Measurements from ENCODE around the gene KRTAP10-10.

The KRTAP10-10 gene

DNA sequence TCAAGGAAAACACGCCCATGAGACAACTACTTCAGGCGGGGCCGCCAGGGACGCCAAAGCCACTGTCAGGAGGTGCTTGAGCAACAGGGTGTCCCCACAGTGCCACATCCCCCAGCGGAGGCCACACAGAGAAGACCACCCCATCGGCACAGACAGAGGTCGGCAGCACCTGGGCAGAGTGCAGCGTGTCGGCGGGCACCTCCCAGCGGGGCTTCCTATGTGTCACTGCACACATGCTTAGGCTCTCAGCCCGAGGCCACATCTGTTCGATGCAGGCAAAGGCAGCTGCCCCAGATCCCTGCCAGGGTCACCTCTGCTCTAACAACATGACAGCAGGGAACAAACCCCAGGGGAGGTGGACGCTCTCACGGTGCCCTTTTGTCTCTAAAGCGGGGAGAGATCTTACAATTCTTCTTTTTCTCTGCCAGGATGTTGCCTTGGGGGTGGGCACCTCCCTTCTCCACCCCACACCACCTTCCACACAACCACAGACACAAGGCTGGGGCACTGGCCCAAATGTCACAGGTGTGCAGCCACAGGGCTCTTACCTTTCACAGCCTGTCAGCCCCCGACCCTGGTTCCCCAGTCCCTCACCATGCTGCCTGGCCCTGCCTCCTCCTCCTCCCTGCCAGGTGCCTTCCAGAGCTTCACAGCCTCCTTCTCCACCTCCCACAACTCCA, 21.1 kb upstream of the KRTAP10-10 start:
- TF ChIP-seq, protein P1, sequence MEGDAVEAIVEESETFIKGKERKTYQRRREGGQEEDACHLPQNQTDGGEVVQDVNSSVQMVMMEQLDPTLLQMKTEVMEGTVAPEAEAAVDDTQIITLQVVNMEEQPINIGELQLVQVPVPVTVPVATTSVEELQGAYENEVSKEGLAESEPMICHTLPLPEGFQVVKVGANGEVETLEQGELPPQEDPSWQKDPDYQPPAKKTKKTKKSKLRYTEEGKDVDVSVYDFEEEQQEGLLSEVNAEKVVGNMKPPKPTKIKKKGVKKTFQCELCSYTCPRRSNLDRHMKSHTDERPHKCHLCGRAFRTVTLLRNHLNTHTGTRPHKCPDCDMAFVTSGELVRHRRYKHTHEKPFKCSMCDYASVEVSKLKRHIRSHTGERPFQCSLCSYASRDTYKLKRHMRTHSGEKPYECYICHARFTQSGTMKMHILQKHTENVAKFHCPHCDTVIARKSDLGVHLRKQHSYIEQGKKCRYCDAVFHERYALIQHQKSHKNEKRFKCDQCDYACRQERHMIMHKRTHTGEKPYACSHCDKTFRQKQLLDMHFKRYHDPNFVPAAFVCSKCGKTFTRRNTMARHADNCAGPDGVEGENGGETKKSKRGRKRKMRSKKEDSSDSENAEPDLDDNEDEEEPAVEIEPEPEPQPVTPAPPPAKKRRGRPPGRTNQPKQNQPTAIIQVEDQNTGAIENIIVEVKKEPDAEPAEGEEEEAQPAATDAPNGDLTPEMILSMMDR (conservative IDR thresholded peaks at IDR 0.05), result no peak
- H3K27ac ChIP-seq, result no peak overlapping the region

DNA sequence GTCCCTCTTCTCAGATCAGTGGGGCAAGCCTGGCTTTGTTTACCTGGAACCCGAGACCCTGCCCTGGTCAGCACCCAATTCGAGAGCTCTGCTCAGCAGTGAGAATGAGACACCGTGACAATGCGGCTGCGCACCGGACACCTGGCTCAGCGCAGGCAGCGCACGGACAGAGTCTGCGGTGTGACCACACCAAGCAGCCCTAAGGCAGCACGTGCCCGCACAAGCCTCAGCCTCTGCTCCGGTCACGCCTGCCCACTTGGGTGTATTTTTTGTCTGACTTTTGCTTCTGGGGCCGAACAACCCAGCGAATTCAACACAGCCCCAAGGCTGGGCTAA, 20.6 kb upstream of the KRTAP10-10 start:
- H3K27ac ChIP-seq, result no peak overlapping the region
- TF ChIP-seq, protein P1 (conservative IDR thresholded peaks at IDR 0.05), result no peak

DNA sequence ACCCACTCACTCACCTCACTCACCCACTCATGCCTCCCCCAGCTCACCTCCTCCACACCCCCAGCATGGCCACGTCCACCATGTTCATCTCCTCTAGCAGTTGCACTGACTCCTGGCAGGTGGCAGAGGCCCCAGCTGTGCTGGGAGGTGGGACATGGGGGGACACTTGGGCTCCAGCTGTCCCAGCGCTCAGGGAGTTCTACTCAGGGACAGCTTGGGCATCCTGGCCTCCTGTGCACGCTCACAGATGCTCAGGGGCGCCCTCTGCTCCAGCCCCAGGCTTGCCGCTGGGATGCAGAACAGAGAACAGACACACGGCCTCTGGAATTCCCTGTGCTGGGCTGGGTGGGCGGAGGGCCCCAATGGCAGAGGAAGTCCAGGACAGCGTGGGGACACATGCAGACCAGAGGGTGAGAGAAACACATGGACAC, 20.1 kb upstream of the KRTAP10-10 start:
- TF ChIP-seq, protein P1 (conservative IDR thresholded peaks at IDR 0.05), result no peak
- H3K27ac ChIP-seq, result no peak overlapping the region

DNA sequence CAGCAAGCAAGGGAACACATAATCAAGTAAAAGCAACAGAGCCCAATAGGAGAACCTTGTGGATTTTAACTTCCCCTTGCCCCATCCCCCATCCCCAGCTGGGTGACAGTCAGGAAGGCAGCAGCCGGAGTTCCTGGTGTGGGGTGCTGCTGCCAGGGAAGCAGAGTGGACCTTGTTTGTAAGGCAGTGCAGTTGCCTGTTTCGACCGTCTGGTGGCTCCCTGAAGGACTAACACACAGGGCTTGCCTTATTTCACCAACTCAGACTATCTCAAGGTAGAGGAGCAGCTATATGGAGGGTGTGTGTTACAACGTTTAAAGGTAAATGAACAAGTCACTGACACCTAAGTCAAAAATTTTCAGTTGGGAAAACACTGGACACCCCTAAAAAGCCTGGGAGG, 18.7 kb upstream of the KRTAP10-10 start:
- no peak overlapping the region for H3K27ac ChIP-seq
- TF ChIP-seq, protein P1 (conservative IDR thresholded peaks at IDR 0.05), result peak; percentile 85

DNA sequence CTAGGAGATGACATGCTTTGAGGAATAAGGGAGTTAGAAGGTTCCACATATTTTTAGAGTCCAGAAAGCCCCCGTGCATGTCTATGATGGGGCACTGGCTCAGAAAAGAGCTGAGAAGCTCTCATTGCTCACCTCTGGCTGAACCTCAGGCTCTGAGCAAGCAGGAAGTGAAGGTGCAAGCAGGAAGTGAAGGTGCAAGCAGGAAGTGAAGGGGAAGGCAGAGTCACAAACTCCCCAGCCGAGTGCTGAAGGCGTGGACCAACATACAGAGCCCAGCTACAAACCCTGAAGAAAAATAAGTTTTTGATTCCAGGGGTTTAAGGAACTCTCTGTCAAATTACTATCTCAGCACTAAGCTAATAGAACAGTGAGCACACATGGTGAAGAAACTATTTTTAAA, 18.2 kb upstream of the KRTAP10-10 start:
- no peak overlapping the region for H3K27ac ChIP-seq
- TF ChIP-seq, protein P1 (conservative IDR thresholded peaks at IDR 0.05), result no peak; the same call in 1 of the 2 replicates

DNA sequence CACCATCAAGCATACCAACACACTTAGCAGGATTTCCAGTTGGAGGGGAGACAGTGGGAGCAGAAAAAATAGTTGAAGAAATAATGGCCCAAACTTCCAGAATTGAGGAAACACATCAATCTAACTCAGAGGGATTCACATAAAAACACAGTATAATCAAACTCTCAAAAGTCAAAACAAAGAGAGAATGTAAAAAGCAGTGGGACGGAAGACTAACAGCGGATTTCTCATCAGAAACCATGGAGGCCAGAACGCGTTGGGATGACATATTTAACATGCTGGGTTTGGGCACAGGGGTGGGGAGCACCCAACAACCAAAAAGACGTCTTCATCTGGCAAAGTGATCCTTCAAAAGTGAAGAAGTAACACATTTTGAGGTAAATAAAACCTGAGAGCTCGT, 17.3 kb upstream of the KRTAP10-10 start:
- TF ChIP-seq, protein P1 (conservative IDR thresholded peaks at IDR 0.05), result no peak
- H3K27ac ChIP-seq, result no peak overlapping the region

DNA sequence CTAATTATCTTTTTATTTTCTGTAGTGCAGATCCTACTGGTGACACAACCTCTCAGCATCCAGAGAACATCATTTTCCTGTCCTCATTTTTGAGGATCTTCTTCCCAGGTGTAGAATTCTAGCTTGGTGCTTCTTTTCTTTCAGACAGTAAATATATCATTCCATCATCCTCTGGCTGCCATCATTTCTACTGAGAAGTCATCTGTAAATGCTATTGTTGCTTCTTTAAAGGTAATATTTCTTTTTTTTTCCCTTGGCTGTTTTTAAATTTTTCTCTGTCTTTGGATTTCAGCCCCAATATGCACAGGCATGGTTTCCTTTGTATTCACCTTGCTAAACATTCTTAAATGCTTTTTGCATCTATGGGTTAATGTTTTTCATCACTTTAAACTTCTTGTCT, 13.6 kb upstream of the KRTAP10-10 start:
- no peak overlapping the region for H3K27ac ChIP-seq
- TF ChIP-seq, protein P1 (conservative IDR thresholded peaks at IDR 0.05), result no peak

Data from VCaP (cell line).